GM18909 (cell line): ENCODE results near the gene PLA2G4E.

ENCODE experiments used
- ATAC-seq: cut with Tn5 transposase; IDR thresholded peaks from one replicate; pipeline ENCODE4 v1.9.1; 2021; ENCODE audit warnings: mild to moderate bottlenecking; ENCODE audit not compliant: unreplicated experiment, poor library complexity

Gene PLA2G4E

DNA sequence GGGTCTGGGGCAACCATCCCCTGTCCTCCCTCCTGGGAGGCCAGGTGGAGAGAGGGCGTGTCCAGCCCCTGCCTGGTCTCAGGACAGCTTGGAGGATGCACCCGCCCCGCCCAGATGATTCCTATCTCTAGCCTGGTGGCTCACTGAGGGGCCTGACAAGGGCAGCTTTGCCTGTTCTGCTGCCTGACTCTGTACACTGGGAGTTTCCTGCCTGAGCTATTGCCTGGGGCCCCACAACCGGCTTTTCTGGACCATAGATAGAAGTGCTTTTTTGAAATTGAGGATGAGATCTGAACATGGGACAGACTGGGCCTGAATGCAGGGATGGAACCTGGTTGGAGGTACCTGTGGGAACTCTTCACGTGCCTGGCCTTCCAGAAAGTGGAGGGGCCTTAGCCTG, 751 bp upstream of the PLA2G4E start:
- no peak for ATAC-seq

GRCh38 chr15:42018306-42019224, 2.3 kb downstream of the PLA2G4E start:
- ATAC-seq = no peak

GRCh38 chr15:42016971-42017370, 3.9 kb downstream of the PLA2G4E start:
- ATAC-seq = no peak

- ATAC-seq = no peak
Observed at GRCh38 chr15:42014406-42014805, 6.4 kb downstream of the PLA2G4E start.

GRCh38 chr15:42012928-42013482, 7.8 kb downstream of the PLA2G4E start:
- ATAC-seq = no peak

- ATAC-seq = no peak
Observed at GRCh38 chr15:42012241-42012640, 8.6 kb downstream of the PLA2G4E start.

DNA sequence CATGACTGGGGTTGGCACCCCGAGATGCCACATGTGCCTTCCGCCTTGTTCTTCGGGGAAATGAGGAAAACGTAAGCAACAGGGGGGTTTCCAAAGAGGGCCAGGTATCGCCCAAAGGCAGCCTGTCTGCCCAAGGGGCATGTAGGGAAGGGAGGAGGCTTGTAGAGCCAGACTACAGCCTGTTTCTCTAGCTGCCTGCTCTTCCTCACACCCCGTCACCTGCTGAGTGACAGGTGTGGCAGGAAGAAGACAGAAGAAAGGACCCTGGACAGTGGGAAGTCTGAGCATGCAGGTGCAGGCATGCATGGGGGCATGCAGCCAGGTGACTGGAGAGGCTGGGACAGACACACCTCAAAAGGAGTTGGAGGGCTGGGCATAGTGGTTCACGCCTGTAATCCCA, 9.8 kb downstream of the PLA2G4E start:
- ATAC-seq = no peak

DNA sequence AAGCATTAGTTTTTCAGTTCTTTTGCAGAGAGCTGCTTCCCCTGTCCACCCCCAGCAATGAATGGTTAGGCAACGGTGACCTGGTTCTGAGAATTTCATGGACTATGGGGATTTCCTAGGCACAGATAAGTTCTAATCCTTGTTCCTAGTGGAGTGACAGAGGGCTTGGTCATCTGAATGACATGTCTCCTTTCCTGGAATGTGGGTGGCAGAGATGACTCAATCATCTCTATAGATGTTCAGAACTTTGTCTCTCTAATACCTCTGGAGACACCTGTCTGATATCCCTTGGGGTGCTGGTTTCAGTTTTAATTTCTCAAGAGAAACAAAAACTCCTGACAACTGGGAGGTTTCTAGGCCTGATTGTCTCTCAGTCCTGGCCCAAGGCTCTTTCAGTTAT, 10.4 kb downstream of the PLA2G4E start:
- ATAC-seq = peak; percentile 71

- ATAC-seq = no peak
Observed at GRCh38 chr15:42009474-42009873, 11.4 kb downstream of the PLA2G4E start.

- ATAC-seq = no peak
Observed at GRCh38 chr15:42009022-42009421, 11.8 kb downstream of the PLA2G4E start.

GRCh38 chr15:42007386-42007785, 13.5 kb downstream of the PLA2G4E start:
- no peak for ATAC-seq

GRCh38 chr15:42002333-42002732, 18.5 kb downstream of the PLA2G4E start:
- no peak for ATAC-seq

- no peak for ATAC-seq
Observed at GRCh38 chr15:42001236-42001635, 19.6 kb downstream of the PLA2G4E start.

DNA sequence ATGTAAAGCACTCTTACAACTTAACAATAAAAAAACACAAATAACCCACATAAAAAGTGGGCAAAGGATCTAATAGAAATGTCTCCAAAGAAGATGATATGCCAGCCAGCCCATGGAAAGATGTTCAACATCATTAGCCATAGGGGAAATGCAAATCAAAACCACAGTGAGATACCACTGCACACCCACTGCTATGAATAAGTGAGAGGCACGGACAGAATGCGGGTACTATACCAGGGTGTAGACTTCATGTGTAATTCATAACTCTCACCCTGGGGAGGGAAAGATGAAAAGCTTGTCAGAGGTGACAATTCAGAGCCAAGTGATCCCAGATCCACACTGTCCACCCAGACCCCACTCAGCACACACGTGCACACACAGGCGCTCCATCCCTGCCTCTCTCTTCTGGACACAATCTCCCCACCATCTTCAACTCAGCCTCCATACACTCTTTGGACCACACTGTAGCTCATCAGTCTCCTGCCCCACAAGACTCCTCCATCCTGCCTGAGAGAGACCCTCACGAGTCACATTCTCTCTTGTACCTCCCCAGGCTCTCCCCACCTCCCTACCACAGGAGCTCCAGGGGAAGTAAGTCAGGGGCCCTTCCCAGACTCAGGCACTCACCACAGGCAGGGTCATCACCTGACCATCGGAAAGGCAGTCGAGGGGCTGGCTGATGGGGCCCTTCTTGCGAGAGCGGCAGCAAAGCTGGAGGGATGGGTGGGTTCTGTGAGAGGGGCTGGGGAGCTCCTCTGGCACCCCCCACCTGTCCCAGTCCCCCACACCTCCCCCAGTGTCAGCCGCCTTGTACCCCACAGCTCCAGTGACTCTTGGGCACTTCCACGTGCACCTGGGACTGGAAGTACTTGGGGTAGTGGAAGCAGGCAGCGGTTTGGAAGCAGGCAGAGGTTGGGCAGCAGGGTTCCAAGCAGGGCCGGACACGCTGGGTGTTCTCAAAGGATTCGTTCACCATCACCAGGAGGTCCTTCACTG, 21.3 kb downstream of the PLA2G4E start:
- no peak for ATAC-seq

GRCh38 chr15:41997845-41998244, 23.0 kb downstream of the PLA2G4E start:
- no peak for ATAC-seq

DNA sequence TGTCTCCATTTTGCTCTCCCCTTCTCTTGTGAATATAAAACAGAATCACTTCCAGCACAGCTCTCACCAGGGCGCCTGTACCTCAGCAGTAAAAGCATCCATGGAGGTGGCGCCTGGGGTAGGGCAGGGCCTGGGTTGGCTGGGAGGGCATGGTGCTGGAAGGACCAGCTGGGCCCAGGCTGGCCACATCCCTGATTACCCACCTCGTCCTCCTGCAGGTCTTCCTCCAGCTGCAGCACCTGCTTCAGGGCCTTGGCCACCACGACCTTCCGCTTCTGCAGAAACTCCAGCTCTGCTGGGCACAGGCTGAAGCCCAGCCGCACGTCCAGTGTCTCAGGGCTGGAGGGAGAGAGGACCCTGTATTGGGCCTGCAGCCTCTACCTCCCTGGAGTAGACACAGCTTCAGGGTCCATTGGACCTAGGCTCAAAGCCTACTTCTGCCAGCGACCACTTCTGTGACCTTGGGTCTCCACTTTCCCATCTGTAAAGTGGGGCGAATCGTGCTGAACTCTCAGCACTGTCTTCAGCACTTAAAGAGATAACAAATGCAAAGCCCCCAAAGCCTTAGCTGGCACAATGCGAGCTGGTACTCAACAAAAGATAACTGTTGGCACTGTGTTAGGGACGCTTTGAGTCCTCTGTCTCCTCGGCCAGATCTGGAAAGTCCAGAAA, 23.8 kb downstream of the PLA2G4E start:
- no peak for ATAC-seq

- ATAC-seq = no peak
Observed at GRCh38 chr15:41996376-41996775, 24.5 kb downstream of the PLA2G4E start.

- ATAC-seq = no peak
Observed at GRCh38 chr15:41995476-41995855, 25.4 kb downstream of the PLA2G4E start.

DNA sequence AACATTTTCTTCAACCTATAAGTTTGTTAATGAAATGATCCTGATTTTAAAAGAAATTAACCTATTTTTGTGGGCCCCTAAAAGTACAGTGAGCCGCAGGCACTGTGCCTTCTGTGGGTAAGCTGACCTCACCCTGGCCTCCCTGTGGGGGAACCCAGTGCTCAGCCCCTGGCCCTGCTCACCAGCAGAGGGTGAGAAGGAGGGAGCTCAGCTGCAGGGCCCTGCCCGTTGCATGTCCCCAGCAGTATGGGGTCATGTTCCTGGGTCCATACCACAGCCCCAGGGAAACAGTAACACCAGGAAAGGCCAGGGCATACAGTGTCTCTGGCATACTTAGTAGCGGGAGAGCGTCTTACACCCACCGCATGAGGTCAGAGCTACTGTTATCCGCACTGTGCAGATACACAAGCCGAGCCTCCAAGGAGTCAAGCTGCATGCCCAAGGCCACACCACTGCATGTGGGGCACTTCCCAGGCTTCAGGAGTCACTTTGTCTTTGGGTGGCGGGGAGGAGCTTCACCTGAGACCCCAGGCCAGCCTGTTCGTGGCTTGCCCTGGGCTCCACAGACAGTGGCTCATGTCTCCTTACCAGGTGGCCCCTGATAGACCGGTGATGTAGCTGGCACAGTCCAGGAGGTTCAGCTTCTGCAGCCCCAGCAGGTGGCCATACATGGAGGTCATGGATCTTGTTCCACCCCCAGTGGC, 25.9 kb downstream of the PLA2G4E start:
- no peak for ATAC-seq
